ENCODE measurements around the gene GTF3C5.
"Not testable (repeated sequence)": the region's sequence is repeated elsewhere in the genome, so short reads cannot be mapped to it uniquely, and the experiment has no call there.

The GTF3C5 gene

GRCh38 chr9:132996526-132996925, 34.3 kb upstream of the GTF3C5 start:
- no peak for DNase-seq

- no peak for DNase-seq
These were observed 33.2 kb upstream of the GTF3C5 start for GRCh38 chr9:132997591-132997990.

- not testable (repeated sequence) for DNase-seq
These were observed 32.6 kb upstream of the GTF3C5 start for GRCh38 chr9:132998221-132998620.

GRCh38 chr9:132998831-132999635, 31.8 kb upstream of the GTF3C5 start:
- DNase-seq, result no peak

- no peak for DNase-seq
These were observed 28.4 kb upstream of the GTF3C5 start for GRCh38 chr9:133002147-133003070.

GRCh38 chr9:133003071-133003461, 27.7 kb upstream of the GTF3C5 start:
- DNase-seq, result no peak

- DNase-seq, result no peak
These were observed 27.1 kb upstream of the GTF3C5 start for GRCh38 chr9:133003671-133004090.

GRCh38 chr9:133004091-133004998, 26.5 kb upstream of the GTF3C5 start:
- no peak for DNase-seq

GRCh38 chr9:133004999-133005760, 25.6 kb upstream of the GTF3C5 start:
- no peak for DNase-seq

GRCh38 chr9:133005957-133006356, 24.8 kb upstream of the GTF3C5 start:
- DNase-seq, result no peak

GRCh38 chr9:133006731-133007352, 24.0 kb upstream of the GTF3C5 start:
- no peak for DNase-seq

- DNase-seq, result no peak
These were observed 22.4 kb upstream of the GTF3C5 start for GRCh38 chr9:133008406-133008805.

GRCh38 chr9:133008824-133009223, 22.0 kb upstream of the GTF3C5 start:
- no peak for DNase-seq

GRCh38 chr9:133009906-133010582, 20.8 kb upstream of the GTF3C5 start:
- no peak for DNase-seq

- no peak for DNase-seq
These were observed 16.1 kb upstream of the GTF3C5 start for GRCh38 chr9:133014696-133015095.

- peak in 1 of 2 experiments; percentile 11 for DNase-seq
These were observed 7.5 kb upstream of the GTF3C5 start for GRCh38 chr9:133023117-133023890.

- DNase-seq, result no peak
These were observed 4.4 kb upstream of the GTF3C5 start for GRCh38 chr9:133026426-133026825.

GRCh38 chr9:133027134-133027533, 3.7 kb upstream of the GTF3C5 start:
- no peak for DNase-seq

GRCh38 chr9:133028221-133028620, 2.6 kb upstream of the GTF3C5 start:
- DNase-seq, result no peak

GRCh38 chr9:133029994-133030316, 842 bp upstream of the GTF3C5 start:
- DNase-seq, result peak in 1 of 2 experiments; percentile 5
